ENCODE measurements around the gene AFF3. TPM values are rescaled to one million over a fixed set of nuclear protein-coding genes. Genes with fewer than 3 reads are reported as not detected.
"Not testable (repeated sequence)": the region's sequence is repeated elsewhere in the genome, so short reads cannot be mapped to it uniquely, and the experiment has no call there.

The AFF3 gene
- total RNA-seq, 4 donors from 2014 or later = 3.1 to 5.0 (median 3.7) TPM

DNA sequence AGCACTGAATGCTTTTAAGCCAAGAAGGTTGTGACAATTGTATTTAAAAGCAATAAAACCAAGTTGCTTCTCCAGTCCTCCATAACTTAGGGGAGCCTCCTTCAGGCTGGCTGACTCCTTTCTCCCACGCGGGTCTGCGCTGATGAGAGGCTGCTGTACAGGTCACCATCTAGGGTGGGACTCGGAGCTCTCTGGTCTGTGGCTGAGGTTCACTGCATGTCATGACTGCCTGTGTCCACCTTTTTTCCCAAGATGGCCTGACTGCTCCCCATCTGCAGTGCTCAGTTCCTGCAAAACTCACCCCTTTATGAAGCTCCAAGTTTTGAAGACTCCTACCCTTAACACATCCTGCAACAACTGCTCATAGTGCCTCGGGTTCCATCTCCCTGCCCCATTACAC is 194.4 kb downstream of the AFF3 start:
- DNase-seq (ENCODE audit: low spot score in 2 of 2) = no peak
- no peaks in the 10 kb centered on the region for H3K9me3 ChIP-seq
- no peak overlapping the region for H3K27ac ChIP-seq
- no peaks in the 10 kb centered on the region for H3K27me3 ChIP-seq
- TF ChIP-seq POLR2A (IDR thresholded peaks at IDR 0.05) = no peak
- TF ChIP-seq POLR2AphosphoS5 (IDR thresholded peaks at IDR 0.05) = no peak
- TF ChIP-seq, protein P1, sequence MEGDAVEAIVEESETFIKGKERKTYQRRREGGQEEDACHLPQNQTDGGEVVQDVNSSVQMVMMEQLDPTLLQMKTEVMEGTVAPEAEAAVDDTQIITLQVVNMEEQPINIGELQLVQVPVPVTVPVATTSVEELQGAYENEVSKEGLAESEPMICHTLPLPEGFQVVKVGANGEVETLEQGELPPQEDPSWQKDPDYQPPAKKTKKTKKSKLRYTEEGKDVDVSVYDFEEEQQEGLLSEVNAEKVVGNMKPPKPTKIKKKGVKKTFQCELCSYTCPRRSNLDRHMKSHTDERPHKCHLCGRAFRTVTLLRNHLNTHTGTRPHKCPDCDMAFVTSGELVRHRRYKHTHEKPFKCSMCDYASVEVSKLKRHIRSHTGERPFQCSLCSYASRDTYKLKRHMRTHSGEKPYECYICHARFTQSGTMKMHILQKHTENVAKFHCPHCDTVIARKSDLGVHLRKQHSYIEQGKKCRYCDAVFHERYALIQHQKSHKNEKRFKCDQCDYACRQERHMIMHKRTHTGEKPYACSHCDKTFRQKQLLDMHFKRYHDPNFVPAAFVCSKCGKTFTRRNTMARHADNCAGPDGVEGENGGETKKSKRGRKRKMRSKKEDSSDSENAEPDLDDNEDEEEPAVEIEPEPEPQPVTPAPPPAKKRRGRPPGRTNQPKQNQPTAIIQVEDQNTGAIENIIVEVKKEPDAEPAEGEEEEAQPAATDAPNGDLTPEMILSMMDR (IDR thresholded peaks at IDR 0.05) = no peak
- 92% methylated on average over 5 of the region's 5 CpGs for WGBS
- no peaks in the 10 kb centered on the region for H3K36me3 ChIP-seq
- no peaks in the 10 kb centered on the region for H3K4me1 ChIP-seq
- H3K4me3 ChIP-seq = no peak overlapping the region

DNA sequence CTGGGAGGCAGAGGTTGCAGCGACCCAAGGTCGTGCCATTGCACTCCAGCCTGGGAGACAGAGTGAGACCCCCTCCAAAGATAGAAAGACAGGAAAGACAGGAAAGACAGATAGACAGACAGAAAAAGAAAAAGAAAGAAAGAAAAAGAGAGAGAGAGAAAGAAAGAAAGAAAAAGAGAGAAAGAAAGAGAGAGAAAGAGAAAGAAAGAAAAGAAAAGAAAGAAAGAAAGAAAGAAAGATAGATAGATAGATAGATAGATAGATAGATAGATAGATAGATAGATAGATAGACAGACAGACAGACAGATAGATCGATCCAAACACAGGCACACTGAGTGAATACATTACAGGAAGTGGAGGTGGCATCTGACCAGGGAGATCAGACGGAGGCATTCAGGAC is 195.0 kb downstream of the AFF3 start:
- H3K36me3 ChIP-seq; H3K27ac ChIP-seq; DNase-seq (ENCODE audit: low spot score in 2 of 2); H3K27me3 ChIP-seq; H3K4me1 ChIP-seq; H3K9me3 ChIP-seq; H3K4me3 ChIP-seq: not testable (repeated sequence)
- WGBS = 94% methylated on average over 4 of the region's 4 CpGs

DNA sequence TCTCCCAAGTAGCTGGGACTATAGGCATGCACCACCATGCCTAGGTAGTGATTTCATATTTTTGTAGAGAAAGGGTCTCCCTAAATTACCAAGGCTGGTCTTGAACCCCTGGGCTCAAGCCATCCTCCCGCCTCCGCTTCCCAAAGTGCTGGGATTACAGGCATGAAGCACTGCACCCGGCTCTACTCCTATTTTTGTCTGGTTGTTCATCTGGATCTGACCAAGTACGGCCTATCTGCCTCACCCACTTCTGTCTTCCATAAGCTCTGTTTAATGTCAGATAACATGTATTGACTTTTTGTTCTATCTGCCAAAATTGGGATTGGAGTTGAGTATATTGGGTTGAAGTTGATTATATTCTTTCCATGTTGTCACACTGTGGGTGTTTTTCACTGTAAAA is 198.4 kb downstream of the AFF3 start:
- DNase-seq (ENCODE audit: low spot score in 2 of 2) = no peak
- WGBS = 97% methylated on average over 4 of the region's 4 CpGs
- no peaks in the 10 kb centered on the region for H3K27me3 ChIP-seq

DNA sequence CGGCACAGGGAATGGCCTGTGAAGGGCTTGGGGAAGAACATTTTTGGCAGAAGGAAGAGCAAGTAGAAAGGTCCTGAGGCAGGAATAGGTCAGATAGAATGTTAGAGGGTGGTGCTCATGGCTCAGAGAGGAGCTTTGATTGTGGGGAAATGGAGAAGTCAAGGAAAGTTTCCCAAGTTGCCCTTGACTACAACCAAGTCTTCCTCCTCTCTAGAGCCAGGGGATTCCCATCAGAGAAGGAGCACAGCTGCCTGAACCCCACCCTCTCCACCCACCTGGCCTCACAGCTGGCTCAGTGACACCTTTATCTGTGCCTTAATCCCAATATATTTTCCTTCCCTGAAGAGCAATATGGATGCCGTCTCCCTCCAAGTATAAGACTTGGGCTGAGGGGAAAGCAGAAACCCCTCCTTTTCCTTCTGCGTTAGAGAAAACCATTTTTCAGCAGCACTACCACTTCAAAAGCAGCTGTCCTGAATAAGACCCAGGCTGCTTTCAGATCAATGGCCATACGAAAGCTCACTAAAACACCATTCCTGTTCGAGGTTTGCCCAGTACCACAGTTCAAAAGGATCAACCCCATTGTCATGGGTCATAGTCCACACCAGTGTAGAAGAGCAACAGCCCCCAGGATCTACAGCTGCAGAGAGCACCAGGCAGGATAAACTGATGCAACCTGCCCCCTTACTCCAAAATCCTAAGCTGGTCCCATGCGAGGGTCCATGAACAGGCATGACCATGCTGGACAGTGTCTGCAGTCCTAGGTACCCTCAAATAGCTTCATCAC is 199.6 kb downstream of the AFF3 start:
- 91% methylated on average over 6 of the region's 6 CpGs for WGBS
- DNase-seq (ENCODE audit: low spot score in 2 of 2) = no peak
- H3K4me1 ChIP-seq = no peaks in the 10 kb centered on the region
- H3K9me3 ChIP-seq = no peaks in the 10 kb centered on the region
- H3K27me3 ChIP-seq = no peaks in the 10 kb centered on the region
- no peak overlapping the region for H3K27ac ChIP-seq
- H3K4me3 ChIP-seq = no peak overlapping the region
- no peaks in the 10 kb centered on the region for H3K36me3 ChIP-seq
- TF ChIP-seq POLR2AphosphoS5 (IDR thresholded peaks at IDR 0.05) = no peak

More for the DNA sequence above, 198.4 kb downstream of the AFF3 start:
- Histone ChIP-seq H3K9me3 (no peaks in the 10 kb centered on the region), H3K4me1 (no peaks in the 10 kb centered on the region), H3K27ac (no peak overlapping the region), H3K36me3 (no peaks in the 10 kb centered on the region), H3K4me3 (no peak overlapping the region)
- TF ChIP-seq POLR2AphosphoS5 (IDR thresholded peaks at IDR 0.05) = no peak
- TF ChIP-seq POLR2A (IDR thresholded peaks at IDR 0.05) = no peak
- no peak for TF ChIP-seq EP300 (IDR thresholded peaks at IDR 0.05)
- TF ChIP-seq, protein P1 (IDR thresholded peaks at IDR 0.05) = no peak

DNA sequence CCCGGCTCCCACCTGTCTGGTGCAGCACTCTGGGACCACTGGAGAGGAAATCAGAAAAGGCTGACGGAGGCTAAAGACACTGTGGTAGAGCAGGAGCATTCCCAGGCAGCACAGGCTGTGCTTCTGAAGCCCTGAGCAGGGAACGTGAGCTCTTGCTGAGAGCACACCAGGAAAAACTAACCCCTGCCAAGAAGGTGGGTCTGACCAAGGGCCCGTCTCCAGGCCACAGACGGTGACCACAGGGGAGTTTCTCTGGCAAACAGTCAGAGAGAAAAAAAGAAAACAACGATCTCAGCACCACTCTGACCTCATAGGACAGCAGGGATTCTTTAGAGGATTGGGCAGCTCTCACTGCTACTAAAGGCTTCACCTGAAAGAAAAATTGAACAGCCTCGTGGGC is 201.4 kb downstream of the AFF3 start:
- TF ChIP-seq POLR2AphosphoS5 (IDR thresholded peaks at IDR 0.05) (no peak), POLR2A (IDR thresholded peaks at IDR 0.05) (no peak), EP300 (IDR thresholded peaks at IDR 0.05) (no peak)
- TF ChIP-seq, protein P1 (IDR thresholded peaks at IDR 0.05) = no peak
- H3K36me3 ChIP-seq = no peaks in the 10 kb centered on the region
- 71% methylated on average over 7 of the region's 7 CpGs for WGBS
- no peak for DNase-seq (ENCODE audit: low spot score in 2 of 2)
- H3K9me3 ChIP-seq = no peaks in the 10 kb centered on the region
- no peaks in the 10 kb centered on the region for H3K27me3 ChIP-seq
- no peaks in the 10 kb centered on the region for H3K4me1 ChIP-seq
- no peak overlapping the region for H3K4me3 ChIP-seq
- H3K27ac ChIP-seq = no peak overlapping the region

DNA sequence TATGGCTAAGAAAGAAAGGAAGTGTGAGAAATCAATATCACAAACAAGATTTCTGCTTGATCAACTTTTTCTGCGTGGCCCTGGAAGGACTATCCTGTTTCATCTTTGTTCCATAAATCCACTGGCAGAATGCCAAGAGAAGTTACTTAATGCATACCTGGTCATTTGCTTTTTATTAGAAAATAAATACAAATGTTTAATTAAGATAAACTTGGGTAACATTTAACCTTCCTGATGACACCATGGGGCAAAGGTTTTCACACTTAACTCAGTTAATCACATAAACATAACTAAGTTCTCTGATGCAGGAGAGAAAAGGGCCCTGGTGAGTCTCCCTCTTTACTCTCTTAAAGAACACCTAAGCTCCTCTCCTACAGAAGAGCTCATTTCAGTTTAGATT is 203.3 kb downstream of the AFF3 start:
- TF ChIP-seq, protein P1 (IDR thresholded peaks at IDR 0.05) = no peak
- no peak for TF ChIP-seq POLR2AphosphoS5 (IDR thresholded peaks at IDR 0.05)
- no peak for TF ChIP-seq POLR2A (IDR thresholded peaks at IDR 0.05)
- TF ChIP-seq EP300 (IDR thresholded peaks at IDR 0.05) = no peak
- Histone ChIP-seq H3K4me3 (no peak overlapping the region), H3K27ac (no peak overlapping the region), H3K27me3 (no peaks in the 10 kb centered on the region), H3K36me3 (no peaks in the 10 kb centered on the region), H3K4me1 (no peaks in the 10 kb centered on the region), H3K9me3 (no peaks in the 10 kb centered on the region)
- WGBS = 49% methylated on average over 1 of the region's 1 CpG
- DNase-seq (ENCODE audit: low spot score in 2 of 2) = no peak
